ENCODE data around the gene GRWD1. TPM values are rescaled to one million over a fixed set of nuclear protein-coding genes. Genes with fewer than 3 reads are reported as not detected.
A peak's percentile ranks its signal among the peaks of the same experiment; 100 is the strongest.

GRWD1 gene
- total and polyA plus RNA-seq, 10 of the 15 experiments (the other 5 are each of a cell fraction or from before 2014, with no cell fraction given) = 1.4 to 103 (median 30.7) TPM

DNA sequence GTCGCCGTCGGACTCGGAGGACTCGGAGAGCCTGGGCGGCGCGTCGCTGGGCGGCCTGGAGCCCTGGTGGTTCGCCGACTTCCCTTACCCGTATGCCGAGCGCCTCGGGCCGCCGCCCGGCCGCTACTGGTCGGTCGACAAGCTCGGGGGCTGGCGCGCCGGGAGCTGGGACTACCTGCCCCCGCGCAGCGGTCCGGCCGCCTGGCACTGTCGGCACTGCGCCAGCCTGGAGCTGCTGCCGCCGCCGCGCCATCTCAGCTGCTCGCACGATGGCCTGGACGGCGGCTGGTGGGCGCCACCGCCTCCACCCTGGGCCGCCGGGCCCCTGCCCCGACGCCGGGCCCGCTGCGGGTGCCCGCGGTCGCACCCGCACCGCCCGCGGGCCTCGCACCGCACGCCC lies 2.5 kb upstream of the GRWD1 start:
- H2AFZ ChIP-seq (ENCODE audit: control insufficient read depth, low read depth, low read length) = no peak overlapping the region
- FAIRE-seq = no peak
- H3K4me2 ChIP-seq (ENCODE audit: control insufficient read depth, insufficient read depth) = no peak overlapping the region
- H3K36me3 ChIP-seq (ENCODE audit: control insufficient read depth in 2 of 2, insufficient read depth in 2 of 2, low read length in 1 of 2) = 0 out of 4 replicates have a peak, but pooled peaks cover 0 to under 1% of the 10 kb centered on the region in 2 experiments
- ATAC-seq = no peak
- intact Hi-C loops (cut with micrococcal nuclease; ENCODE audit: unreplicated experiment) = no loop called here
- peaks cover 25% of the 10 kb centered on the region for H3K4me1 ChIP-seq (ENCODE audit: control insufficient read depth, insufficient read depth, low read length)
- peaks cover 0 to 1% of the 10 kb centered on the region in 2 experiments; a peak in 1 of 4 replicates for H3K27me3 ChIP-seq (replicated peaks in 1 of 2; ENCODE audit: control insufficient read depth in 2 of 2, insufficient read depth in 2 of 2, low read length in 1 of 2)
- CTCF ChIA-PET = no interaction called here
- SMC1A ChIA-PET (ENCODE audit: uncharacterized antibody, unreplicated experiment) = no interaction called here
- TF ChIP-seq LARP7 (IDR thresholded peaks at IDR 0.05) (no peak), IKZF1 (conservative IDR thresholded peaks at IDR 0.05) (0 out of 2 replicates have a peak, but pooled peaks have one; percentile 11), HDAC2 (IDR thresholded peaks at IDR 0.05) (no peak)
- H3K9ac ChIP-seq (ENCODE audit: control insufficient read depth, insufficient read depth, low read length) = no peak overlapping the region
- no peak for DNase-seq (ENCODE audit: low read depth, low spot score)
- WGBS (ENCODE audit: insufficient coverage, insufficient replicate concordance, low lambda C conversion rate, missing lambda C conversion rate) = 73% methylated on average over 22 of the region's 60 CpGs
- no peaks in the 10 kb centered on the region for H3K9me3 ChIP-seq (replicated peaks; ENCODE audit: control insufficient read depth, insufficient read depth, low read length)
- in situ Hi-C loops (cut with MboI) = no loop called here
- H3K4me3 ChIP-seq = no peak overlapping the region
- H3K79me2 ChIP-seq (ENCODE audit: control insufficient read depth, insufficient read depth, low read length) = peaks cover 15% of the 10 kb centered on the region
- BruUV-seq (replicated peaks) = no TSS peak
- no peaks in the 10 kb centered on the region for H4K20me1 ChIP-seq (ENCODE audit: control insufficient read depth, insufficient read depth)
- POLR2A ChIA-PET = interaction anchor here (1.0 kb wide), 1 partner anchor 24 kb away, joined by 3 read pairs; no protein-coding TSS in a partner anchor
- RAD21 ChIA-PET (ENCODE audit: unreplicated experiment) = no interaction called here
- H3K27ac ChIP-seq (ENCODE audit: control insufficient read depth, insufficient read depth) = no peak overlapping the region

DNA sequence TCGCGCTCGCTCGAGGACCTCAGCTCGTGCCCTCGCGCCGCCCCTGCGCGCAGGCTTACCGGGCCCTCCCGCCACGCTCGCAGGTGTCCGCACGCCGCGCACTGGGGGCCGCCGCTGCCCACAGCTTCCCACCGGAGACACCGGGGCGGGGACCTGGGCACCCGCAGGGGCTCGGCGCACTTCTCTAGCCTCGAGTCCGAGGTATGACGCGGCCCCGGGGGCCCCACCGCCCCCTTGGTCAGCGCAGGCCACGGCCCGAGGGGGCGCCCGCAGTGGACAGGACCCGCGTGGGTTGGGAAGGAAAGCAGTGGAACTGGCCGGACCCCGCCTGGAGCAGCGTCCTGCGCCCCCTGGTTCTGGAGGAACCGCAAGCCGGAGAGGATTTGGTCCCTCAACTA lies 2.1 kb upstream of the GRWD1 start:
- POLR2A ChIA-PET = interaction anchor here (0.5 to 1.0 kb wide), 3 partner anchors 15 to 89 kb away, joined by 3 to 9 read pairs (median 3); no protein-coding TSS in a partner anchor

More for the DNA sequence above, 2.1 kb upstream of the GRWD1 start:
- H3K27me3 ChIP-seq (replicated peaks in 1 of 2; ENCODE audit: control insufficient read depth in 2 of 2, insufficient read depth in 2 of 2, low read length in 1 of 2) = peaks cover 0 to 1% of the 10 kb centered on the region in 2 experiments; a peak in 1 of 4 replicates
- BruUV-seq (replicated peaks) = no TSS peak
- peaks cover 17% of the 10 kb centered on the region for H3K79me2 ChIP-seq (ENCODE audit: control insufficient read depth, insufficient read depth, low read length)
- ChIA-PET SMC1A (ENCODE audit: uncharacterized antibody, unreplicated experiment) (no interaction called here), CTCF (interaction anchor here (3.3 kb wide), 1 partner anchor 53 kb away, joined by 18 read pairs; the partner anchor contains the start of gene KDELR1), RAD21 (ENCODE audit: unreplicated experiment) (no interaction called here)
- ATAC-seq (no peak), FAIRE-seq (no peak), DNase-seq (ENCODE audit: low read depth, low spot score) (no peak)
- peaks cover 0 to 5% of the 10 kb centered on the region in 2 experiments; a peak in 3 of 4 replicates for H3K36me3 ChIP-seq (ENCODE audit: control insufficient read depth in 2 of 2, insufficient read depth in 2 of 2, low read length in 1 of 2)
- TF ChIP-seq SUZ12 (IDR thresholded peaks at IDR 0.05; ENCODE audit: unreplicated experiment) (peak; percentile 92), RB1 (IDR thresholded peaks at IDR 0.05; ENCODE audit: borderline replicate concordance) (no peak)
- H3K9ac ChIP-seq (ENCODE audit: control insufficient read depth, insufficient read depth, low read length) = no peak overlapping the region
- 16% methylated on average over 35 of the region's 45 CpGs for WGBS (ENCODE audit: insufficient coverage, insufficient replicate concordance, low lambda C conversion rate, missing lambda C conversion rate)
- no peaks in the 10 kb centered on the region for H3K9me3 ChIP-seq (replicated peaks; ENCODE audit: control insufficient read depth, insufficient read depth, low read length)
- H3K4me1 ChIP-seq (ENCODE audit: control insufficient read depth, insufficient read depth, low read length) = peaks cover 25% of the 10 kb centered on the region
- in situ Hi-C loops (cut with MboI) (no loop called here), intact Hi-C loops (cut with micrococcal nuclease; ENCODE audit: unreplicated experiment) (no loop called here)
- H3K27ac ChIP-seq (ENCODE audit: control insufficient read depth, insufficient read depth) = no peak overlapping the region
- H2AFZ ChIP-seq (ENCODE audit: control insufficient read depth, low read depth, low read length) = no peak overlapping the region
- H3K4me3 ChIP-seq = no peak overlapping the region; the same call in 1 of the 2 replicates
- H3K4me2 ChIP-seq (ENCODE audit: control insufficient read depth, insufficient read depth) = peak overlapping the region; percentile 88
- no peaks in the 10 kb centered on the region for H4K20me1 ChIP-seq (ENCODE audit: control insufficient read depth, insufficient read depth)

Data from GM12878 (cell line).